Measurements from ENCODE around the gene LMO1. TPM values are rescaled to one million over a fixed set of nuclear protein-coding genes. Genes with fewer than 3 reads are reported as not detected.

LMO1 gene
- total RNA-seq, 1 experiment from 2014 or later = 0.27 TPM

DNA sequence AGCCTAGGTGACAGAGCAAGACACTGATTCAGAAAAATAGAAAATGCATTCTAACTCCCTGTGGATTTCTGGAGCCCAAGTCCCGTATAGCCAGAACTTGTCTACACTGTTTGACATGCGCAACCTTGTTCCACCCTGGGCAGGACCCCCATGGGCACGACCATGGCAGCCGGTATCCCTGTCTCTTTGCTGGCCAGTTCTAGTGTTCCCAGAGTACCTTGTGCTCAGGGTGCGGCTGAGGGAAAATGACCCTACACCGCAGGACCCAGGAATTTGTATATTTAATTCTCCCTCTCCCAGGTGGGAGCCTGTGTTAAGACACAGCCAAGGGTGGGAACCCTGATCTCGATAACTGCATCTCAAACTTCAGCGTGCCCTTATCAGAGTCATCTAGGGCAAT, 58.1 kb downstream of the LMO1 start:
- Histone ChIP-seq H3K4me1 (ENCODE audit: control insufficient read depth in 1 of 2, insufficient read depth in 2 of 2, low read length in 2 of 2) (no peaks in the 10 kb centered on the region), H3K4me3 (replicated peaks in 1 of 2; ENCODE audit: low read depth in 1 of 2, low read length in 2 of 2) (no peak overlapping the region), H3K27me3 (ENCODE audit: insufficient read depth, low read length) (no peaks in the 10 kb centered on the region), H2AFZ (ENCODE audit: low read depth, low read length, poor library complexity, severe bottlenecking) (no peak overlapping the region), H3K79me2 (ENCODE audit: insufficient read depth, low read length) (no peaks in the 10 kb centered on the region), H3K9me3 (ENCODE audit: control insufficient read depth in 1 of 2, insufficient read depth in 1 of 2, low read depth in 1 of 2, low read length in 2 of 2) (no peaks in the 10 kb centered on the region), H3K9ac (ENCODE audit: low read length) (no peak overlapping the region), H3K9me2 (ENCODE audit: insufficient read depth) (no peaks in the 10 kb centered on the region), H3K4me2 (ENCODE audit: low read length) (no peak overlapping the region), H4K20me1 (ENCODE audit: insufficient read depth) (no peaks in the 10 kb centered on the region), H3K27ac (ENCODE audit: low read depth, low read length) (no peak overlapping the region), H3K36me3 (ENCODE audit: control insufficient read depth in 1 of 2, insufficient read depth in 2 of 2, low read length in 2 of 2) (no peaks in the 10 kb centered on the region)
- ATAC-seq = no peak
- DNase-seq (ENCODE audit: low read depth, low spot score) = no peak
- no peak for TF ChIP-seq TCF7L2 (IDR thresholded peaks at IDR 0.05; ENCODE audit: borderline replicate concordance, extremely low read depth, insufficient read depth, insufficient read length)
- TF ChIP-seq EZH2phosphoT487 (IDR thresholded peaks at IDR 0.05; ENCODE audit: borderline replicate concordance) = no peak
- TF ChIP-seq CEBPB (IDR thresholded peaks at IDR 0.05; ENCODE audit: low read depth) = no peak
- TF ChIP-seq POLR2A (IDR thresholded peaks at IDR 0.05; ENCODE audit: borderline replicate concordance, extremely low read depth, insufficient read depth, insufficient read length) = no peak
- no peak for TF ChIP-seq YY1 (IDR thresholded peaks at IDR 0.05; ENCODE audit: extremely low read depth, insufficient replicate concordance, low read depth, low read length)
- TF ChIP-seq, protein P1, sequence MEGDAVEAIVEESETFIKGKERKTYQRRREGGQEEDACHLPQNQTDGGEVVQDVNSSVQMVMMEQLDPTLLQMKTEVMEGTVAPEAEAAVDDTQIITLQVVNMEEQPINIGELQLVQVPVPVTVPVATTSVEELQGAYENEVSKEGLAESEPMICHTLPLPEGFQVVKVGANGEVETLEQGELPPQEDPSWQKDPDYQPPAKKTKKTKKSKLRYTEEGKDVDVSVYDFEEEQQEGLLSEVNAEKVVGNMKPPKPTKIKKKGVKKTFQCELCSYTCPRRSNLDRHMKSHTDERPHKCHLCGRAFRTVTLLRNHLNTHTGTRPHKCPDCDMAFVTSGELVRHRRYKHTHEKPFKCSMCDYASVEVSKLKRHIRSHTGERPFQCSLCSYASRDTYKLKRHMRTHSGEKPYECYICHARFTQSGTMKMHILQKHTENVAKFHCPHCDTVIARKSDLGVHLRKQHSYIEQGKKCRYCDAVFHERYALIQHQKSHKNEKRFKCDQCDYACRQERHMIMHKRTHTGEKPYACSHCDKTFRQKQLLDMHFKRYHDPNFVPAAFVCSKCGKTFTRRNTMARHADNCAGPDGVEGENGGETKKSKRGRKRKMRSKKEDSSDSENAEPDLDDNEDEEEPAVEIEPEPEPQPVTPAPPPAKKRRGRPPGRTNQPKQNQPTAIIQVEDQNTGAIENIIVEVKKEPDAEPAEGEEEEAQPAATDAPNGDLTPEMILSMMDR (IDR thresholded peaks at IDR 0.05 in 2 of 3, conservative IDR thresholded peaks at IDR 0.05 in 1 of 3; ENCODE audit: borderline replicate concordance in 1 of 3, insufficient read depth in 1 of 3, low read depth in 2 of 3, low read length in 2 of 3) = no peak
- TF ChIP-seq JUND (IDR thresholded peaks at IDR 0.05) = no peak
- TF ChIP-seq SP1 (IDR thresholded peaks at IDR 0.05; ENCODE audit: low read depth) = no peak
- no peak for TF ChIP-seq RAD21 (IDR thresholded peaks at IDR 0.05; ENCODE audit: low read depth)
- no peak for TF ChIP-seq ZFX (IDR thresholded peaks at IDR 0.05)
- TF ChIP-seq, protein P2, sequence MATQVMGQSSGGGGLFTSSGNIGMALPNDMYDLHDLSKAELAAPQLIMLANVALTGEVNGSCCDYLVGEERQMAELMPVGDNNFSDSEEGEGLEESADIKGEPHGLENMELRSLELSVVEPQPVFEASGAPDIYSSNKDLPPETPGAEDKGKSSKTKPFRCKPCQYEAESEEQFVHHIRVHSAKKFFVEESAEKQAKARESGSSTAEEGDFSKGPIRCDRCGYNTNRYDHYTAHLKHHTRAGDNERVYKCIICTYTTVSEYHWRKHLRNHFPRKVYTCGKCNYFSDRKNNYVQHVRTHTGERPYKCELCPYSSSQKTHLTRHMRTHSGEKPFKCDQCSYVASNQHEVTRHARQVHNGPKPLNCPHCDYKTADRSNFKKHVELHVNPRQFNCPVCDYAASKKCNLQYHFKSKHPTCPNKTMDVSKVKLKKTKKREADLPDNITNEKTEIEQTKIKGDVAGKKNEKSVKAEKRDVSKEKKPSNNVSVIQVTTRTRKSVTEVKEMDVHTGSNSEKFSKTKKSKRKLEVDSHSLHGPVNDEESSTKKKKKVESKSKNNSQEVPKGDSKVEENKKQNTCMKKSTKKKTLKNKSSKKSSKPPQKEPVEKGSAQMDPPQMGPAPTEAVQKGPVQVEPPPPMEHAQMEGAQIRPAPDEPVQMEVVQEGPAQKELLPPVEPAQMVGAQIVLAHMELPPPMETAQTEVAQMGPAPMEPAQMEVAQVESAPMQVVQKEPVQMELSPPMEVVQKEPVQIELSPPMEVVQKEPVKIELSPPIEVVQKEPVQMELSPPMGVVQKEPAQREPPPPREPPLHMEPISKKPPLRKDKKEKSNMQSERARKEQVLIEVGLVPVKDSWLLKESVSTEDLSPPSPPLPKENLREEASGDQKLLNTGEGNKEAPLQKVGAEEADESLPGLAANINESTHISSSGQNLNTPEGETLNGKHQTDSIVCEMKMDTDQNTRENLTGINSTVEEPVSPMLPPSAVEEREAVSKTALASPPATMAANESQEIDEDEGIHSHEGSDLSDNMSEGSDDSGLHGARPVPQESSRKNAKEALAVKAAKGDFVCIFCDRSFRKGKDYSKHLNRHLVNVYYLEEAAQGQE (IDR thresholded peaks at IDR 0.05; ENCODE audit: low read depth) = no peak
- TF ChIP-seq, protein P3, sequence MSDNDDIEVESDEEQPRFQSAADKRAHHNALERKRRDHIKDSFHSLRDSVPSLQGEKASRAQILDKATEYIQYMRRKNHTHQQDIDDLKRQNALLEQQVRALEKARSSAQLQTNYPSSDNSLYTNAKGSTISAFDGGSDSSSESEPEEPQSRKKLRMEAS (IDR thresholded peaks at IDR 0.05) = no peak
- TF ChIP-seq ELF1 (IDR thresholded peaks at IDR 0.05; ENCODE audit: borderline replicate concordance, low read depth) = no peak
- no peak for TF ChIP-seq ZNF274 (IDR thresholded peaks at IDR 0.05; ENCODE audit: low read depth, low read length)
- intact Hi-C loops (cut with micrococcal nuclease) = no loop called here
- ChIA-PET POLR2A (no interaction called here), RAD21 (ENCODE audit: low non-redundant PET in 1 of 2, low total read pairs in 2 of 2, uncharacterized antibody in 2 of 2, unreplicated experiment in 2 of 2) (no interaction called here), CTCF (no interaction called here)
- no TSS peak for BruUV-seq (replicated peaks)

All from HCT116 (cell line).